RWPE1 (cell line): ENCODE measurements around the gene KATNB1.

Experiments
- CTCF ChIA-PET: fragments of 350-600 bp; sonication (Branson Sonifier 250); formaldehyde crosslinking; extraction: SDS; loops from one replicate; lab custom pipeline; 2021; lab: Yijun Ruan, JAX
- POLR2A ChIA-PET: fragments of 400-600 bp; formaldehyde crosslinking; extraction: SDS; loops from one replicate; lab custom pipeline; 2020; ENCODE audit warnings: antibody characterized with exemption; ENCODE audit not compliant: low non-redundant PET; lab: Yijun Ruan, JAX
- DNase-seq: peaks from one replicate; pipeline ENCODE4 v3.0.0; 2012; ENCODE audit warnings: low spot score
- H3K27ac ChIP-seq: fragments of 450-650 bp; 2 replicates; pipeline ENCODE4 v1.5.1; 2017
- TF ChIP-seq, protein P1 (sequence below): fragments of 450-650 bp; conservative IDR thresholded peaks from 2 replicates; pipeline ENCODE4 v1.5.1; 2017; ENCODE audit warnings: low read depth, mild to moderate bottlenecking

KATNB1 gene

DNA sequence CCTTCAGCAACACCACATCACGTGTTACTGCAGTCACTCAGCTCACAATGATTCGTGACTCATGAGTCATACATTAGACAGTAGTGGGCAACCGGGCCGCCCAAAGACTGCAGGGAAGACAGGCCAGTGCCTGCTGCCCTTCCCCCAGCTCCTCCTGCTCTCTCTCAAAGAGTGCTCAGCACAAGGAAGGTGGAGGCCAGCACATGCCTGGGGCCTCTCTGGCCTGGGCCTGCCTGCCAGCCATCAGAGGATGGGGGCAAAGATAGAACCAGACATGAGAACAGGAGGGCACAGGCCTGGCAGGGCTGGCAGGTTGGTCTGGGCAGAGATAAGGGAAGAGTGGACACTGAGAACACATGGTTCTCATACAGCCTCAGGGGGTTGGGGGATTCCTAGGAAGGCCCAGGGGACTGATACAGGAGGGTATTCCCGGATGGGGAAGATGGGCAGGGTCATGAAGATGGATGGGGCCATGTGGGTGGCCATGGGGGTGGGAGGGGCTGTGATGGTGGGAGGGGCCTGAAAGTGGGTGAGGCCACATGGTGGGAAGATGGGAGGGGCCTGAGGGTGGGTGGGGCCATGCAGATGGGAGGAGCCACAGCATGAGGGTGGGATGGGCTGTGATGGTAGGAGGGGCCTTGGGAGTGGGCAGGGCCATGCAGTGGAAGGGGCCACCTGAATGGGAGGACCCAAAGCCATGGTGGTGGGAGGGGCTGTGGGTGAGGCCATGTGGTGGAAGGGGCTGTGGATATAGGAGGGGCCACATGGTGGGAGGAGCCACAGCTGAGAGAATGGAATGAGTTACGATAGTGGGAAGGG, 29.0 kb downstream of the KATNB1 start:
- POLR2A ChIA-PET, result interaction anchor here (0.5 kb wide), 1 partner anchor 29 kb away, joined by 4 read pairs; no protein-coding TSS in a partner anchor
- peak overlapping the region; percentile 90 for H3K27ac ChIP-seq
- TF ChIP-seq, protein P1, sequence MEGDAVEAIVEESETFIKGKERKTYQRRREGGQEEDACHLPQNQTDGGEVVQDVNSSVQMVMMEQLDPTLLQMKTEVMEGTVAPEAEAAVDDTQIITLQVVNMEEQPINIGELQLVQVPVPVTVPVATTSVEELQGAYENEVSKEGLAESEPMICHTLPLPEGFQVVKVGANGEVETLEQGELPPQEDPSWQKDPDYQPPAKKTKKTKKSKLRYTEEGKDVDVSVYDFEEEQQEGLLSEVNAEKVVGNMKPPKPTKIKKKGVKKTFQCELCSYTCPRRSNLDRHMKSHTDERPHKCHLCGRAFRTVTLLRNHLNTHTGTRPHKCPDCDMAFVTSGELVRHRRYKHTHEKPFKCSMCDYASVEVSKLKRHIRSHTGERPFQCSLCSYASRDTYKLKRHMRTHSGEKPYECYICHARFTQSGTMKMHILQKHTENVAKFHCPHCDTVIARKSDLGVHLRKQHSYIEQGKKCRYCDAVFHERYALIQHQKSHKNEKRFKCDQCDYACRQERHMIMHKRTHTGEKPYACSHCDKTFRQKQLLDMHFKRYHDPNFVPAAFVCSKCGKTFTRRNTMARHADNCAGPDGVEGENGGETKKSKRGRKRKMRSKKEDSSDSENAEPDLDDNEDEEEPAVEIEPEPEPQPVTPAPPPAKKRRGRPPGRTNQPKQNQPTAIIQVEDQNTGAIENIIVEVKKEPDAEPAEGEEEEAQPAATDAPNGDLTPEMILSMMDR, result no peak
- CTCF ChIA-PET, result no interaction called here
- DNase-seq, result peak; percentile 92

DNA sequence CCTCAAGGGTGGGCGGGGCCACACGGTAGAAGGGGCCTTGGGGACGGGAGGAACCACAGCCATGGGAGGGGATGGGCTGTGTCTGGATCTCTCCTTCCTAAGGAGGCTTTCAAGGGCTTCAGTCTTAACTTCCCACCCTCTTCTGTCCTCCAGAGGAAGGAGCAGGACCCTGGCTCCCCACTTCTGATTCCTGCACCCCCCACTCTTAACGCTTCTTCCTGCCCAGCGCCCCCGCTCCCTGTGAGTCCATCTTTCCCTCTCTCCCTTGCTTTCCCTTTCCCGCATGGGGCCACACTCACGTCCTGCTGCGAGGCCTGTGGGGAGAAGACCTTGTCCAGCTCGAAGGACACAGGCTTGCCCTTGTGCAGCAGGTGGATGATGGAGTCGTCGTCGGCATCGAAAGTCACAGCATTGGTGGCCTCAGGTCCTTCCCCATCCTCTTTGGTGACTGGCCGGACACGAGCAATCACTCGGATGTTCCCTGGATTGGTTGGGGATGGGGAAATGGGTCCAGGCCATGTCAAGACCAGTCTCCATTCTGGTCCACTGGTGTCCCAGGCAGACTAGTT, 29.7 kb downstream of the KATNB1 start:
- no peak for DNase-seq
- H3K27ac ChIP-seq, result peak overlapping the region; percentile 90
- CTCF ChIA-PET, result interaction anchor here (0.6 to 1.0 kb wide), 2 partner anchors 9 to 236 kb away, joined by 3 to 4 read pairs; partner anchors contain the start of gene USB1
- TF ChIP-seq, protein P1, result no peak
- POLR2A ChIA-PET, result no interaction called here

DNA sequence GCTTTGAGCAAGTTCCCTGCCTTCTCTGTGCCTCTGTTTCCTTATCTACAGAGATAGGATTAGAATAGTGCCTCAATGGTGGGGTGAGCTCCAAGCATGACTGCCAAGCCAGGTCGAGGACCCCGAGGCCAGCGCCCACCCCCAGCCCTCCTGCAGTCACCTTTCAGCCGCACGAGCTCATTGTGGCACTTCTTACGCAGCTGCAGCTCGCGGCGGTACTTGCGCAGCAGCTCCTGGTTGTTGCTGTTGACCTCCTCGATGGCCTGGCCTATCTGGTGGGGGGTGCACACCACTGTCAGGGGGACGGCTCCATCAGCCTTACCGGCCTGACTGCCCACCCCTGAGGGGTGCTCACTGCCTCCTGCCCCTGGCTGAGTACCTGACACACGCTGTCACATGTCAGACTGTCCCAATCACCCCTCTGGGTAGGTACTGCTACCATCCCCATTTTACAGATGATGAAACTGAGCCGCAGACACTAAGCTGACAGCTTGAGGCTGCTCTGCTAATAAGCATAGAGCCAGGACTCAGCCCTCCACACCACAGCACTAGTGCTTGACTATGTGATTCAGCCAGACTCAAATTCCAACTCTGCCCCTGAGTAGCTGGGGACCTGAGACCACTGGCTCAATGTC, 31.3 kb downstream of the KATNB1 start:
- peak overlapping the region; percentile 90 for H3K27ac ChIP-seq
- TF ChIP-seq, protein P1, result no peak
- ChIA-PET CTCF (interaction anchor here (0.7 kb wide), 2 partner anchors 12 to 26 kb away, joined by 3 to 4 read pairs; no protein-coding TSS in a partner anchor), POLR2A (no interaction called here)
- no peak for DNase-seq

DNA sequence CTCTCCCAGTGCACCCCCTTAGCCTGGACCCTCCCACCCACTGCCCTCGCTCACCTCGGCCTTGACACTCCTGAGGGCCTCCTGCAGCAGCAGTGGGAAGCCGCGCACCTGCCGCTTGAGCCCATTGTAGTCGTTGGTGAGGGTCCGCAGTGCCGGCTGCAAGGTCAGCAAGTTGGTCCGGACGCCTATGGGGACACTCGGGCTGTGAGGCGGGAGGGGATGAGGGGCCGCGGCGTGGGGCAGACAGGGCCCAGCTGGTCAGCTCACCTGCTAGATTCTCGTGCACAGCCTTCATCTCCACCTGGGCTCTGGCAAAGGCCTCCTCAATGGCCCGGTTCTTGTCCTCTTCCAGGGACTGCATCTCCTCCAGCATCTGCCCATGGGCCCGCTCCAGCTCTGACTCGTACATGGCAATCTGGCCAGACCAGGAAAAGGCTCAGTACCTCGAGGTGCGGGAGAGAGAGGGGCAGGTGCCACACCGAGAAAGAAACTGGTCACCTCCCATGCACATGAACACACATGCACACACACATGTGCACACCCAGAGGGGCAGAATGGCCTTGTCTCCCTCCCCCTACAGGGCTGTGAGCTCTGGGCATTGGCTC, 34.1 kb downstream of the KATNB1 start:
- TF ChIP-seq, protein P1, result no peak
- no peak overlapping the region; the same call in 1 of the 2 replicates for H3K27ac ChIP-seq
- CTCF ChIA-PET, result interaction anchor here (0.6 to 1.0 kb wide), 2 partner anchors 23 to 60 kb away, joined by 3 to 5 read pairs; no protein-coding TSS in a partner anchor
- POLR2A ChIA-PET, result no interaction called here
- no peak for DNase-seq

DNA sequence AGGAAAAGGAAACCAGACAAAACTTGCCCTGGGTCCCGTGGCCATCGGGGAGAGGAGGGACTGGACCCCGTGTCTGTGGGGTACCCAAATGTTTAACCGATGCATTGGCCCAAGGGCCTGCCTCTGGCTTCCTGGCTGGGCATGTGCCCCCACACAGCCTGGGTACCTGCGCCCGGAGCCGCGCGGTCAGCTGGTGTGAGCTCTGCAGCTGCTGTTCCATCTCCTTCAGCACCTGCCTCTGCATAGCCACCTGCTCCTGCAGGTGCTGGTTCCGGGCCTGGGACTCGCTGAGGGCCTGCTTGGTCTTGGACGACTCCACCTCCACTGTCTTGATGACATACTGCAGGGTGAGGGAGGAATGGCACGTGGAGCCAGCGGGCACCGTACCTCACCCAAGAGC, 34.8 kb downstream of the KATNB1 start:
- no peak for DNase-seq
- ChIA-PET CTCF (interaction anchor here (1.0 kb wide), 1 partner anchor 59 kb away, joined by 5 read pairs; no protein-coding TSS in a partner anchor), POLR2A (no interaction called here)
- TF ChIP-seq, protein P1, result no peak
- H3K27ac ChIP-seq, result no peak overlapping the region
